ENCODE data around the gene CELSR1. TPM values are rescaled to one million over a fixed set of nuclear protein-coding genes. Genes with fewer than 3 reads are reported as not detected.

CELSR1 gene
- total RNA-seq, 2 donors from 2014 or later = 0.54 to 1.1 TPM

- ATAC-seq (no peak), DNase-seq (ENCODE audit: low spot score in 2 of 2) (no peak)
- H3K36me3 Mint-ChIP-seq = peaks cover 0 to 5% of the 10 kb centered on the region in 2 donors
- no peaks in the 10 kb centered on the region for H3K9me3 Mint-ChIP-seq
- peak overlapping the region in 1 of 2 donors; percentile 83 for H3K27ac Mint-ChIP-seq
These were observed 40.9 kb upstream of the CELSR1 start for GRCh38 chr22:46578251-46578823.

GRCh38 chr22:46577368-46578249, 40.2 kb upstream of the CELSR1 start:
- peak; percentile 40 to 42 for ATAC-seq
- no peak for DNase-seq (ENCODE audit: low spot score in 2 of 2)
- Mint-ChIP-seq H3K27ac (peak overlapping the region; percentile 83 to 93), H3K36me3 (peaks cover 0 to 5% of the 10 kb centered on the region in 2 donors), H3K9me3 (no peaks in the 10 kb centered on the region)

GRCh38 chr22:46576556-46577367, 39.3 kb upstream of the CELSR1 start:
- ATAC-seq (peak; percentile 58 to 85), DNase-seq (ENCODE audit: low spot score in 2 of 2) (peak in 1 of 2 donors; percentile 69)
- Mint-ChIP-seq H3K36me3 (peaks cover 5 to 6% of the 10 kb centered on the region in 2 donors), H3K9me3 (peaks cover 6% of the 10 kb centered on the region in 2 donors), H3K27ac (no peak overlapping the region)

- H3K9me3 Mint-ChIP-seq = peaks cover 6 to 13% of the 10 kb centered on the region in 2 donors
- DNase-seq (ENCODE audit: low spot score in 2 of 2) = no peak
- H3K36me3 Mint-ChIP-seq = peaks cover 10 to 13% of the 10 kb centered on the region in 2 donors
- peak overlapping the region; percentile 36 to 79 for H3K27ac Mint-ChIP-seq
- ATAC-seq = peak in 1 of 2 donors; percentile 4
These were observed 38.6 kb upstream of the CELSR1 start for GRCh38 chr22:46575911-46576555.

- ATAC-seq (no peak), DNase-seq (ENCODE audit: low spot score in 2 of 2) (no peak)
- H3K36me3 Mint-ChIP-seq = peaks cover 10 to 17% of the 10 kb centered on the region in 2 donors
- H3K27ac Mint-ChIP-seq = peak overlapping the region in 1 of 2 donors; percentile 36
- peaks cover 6 to 16% of the 10 kb centered on the region in 2 donors for H3K9me3 Mint-ChIP-seq
These were observed 37.8 kb upstream of the CELSR1 start for GRCh38 chr22:46574993-46575910.

GRCh38 chr22:46574438-46574992, 37.1 kb upstream of the CELSR1 start:
- Mint-ChIP-seq H3K27ac (no peak overlapping the region), H3K36me3 (peaks cover 10 to 17% of the 10 kb centered on the region in 2 donors), H3K9me3 (peaks cover 6 to 16% of the 10 kb centered on the region in 2 donors)
- ATAC-seq = no peak
- no peak for DNase-seq (ENCODE audit: low spot score in 2 of 2)

- DNase-seq (ENCODE audit: low spot score in 2 of 2) = no peak
- peaks cover 10 to 17% of the 10 kb centered on the region in 2 donors for H3K36me3 Mint-ChIP-seq
- ATAC-seq = no peak
- peaks cover 6 to 16% of the 10 kb centered on the region in 2 donors for H3K9me3 Mint-ChIP-seq
- no peak overlapping the region for H3K27ac Mint-ChIP-seq
These were observed 36.5 kb upstream of the CELSR1 start for GRCh38 chr22:46573781-46574437.

- Mint-ChIP-seq H3K36me3 (peaks cover 10 to 17% of the 10 kb centered on the region in 2 donors), H3K27ac (no peak overlapping the region), H3K9me3 (peaks cover 8 to 17% of the 10 kb centered on the region in 2 donors)
- no peak for ATAC-seq
- DNase-seq (ENCODE audit: low spot score in 2 of 2) = no peak
These were observed 35.7 kb upstream of the CELSR1 start for GRCh38 chr22:46572911-46573780.

GRCh38 chr22:46571642-46572250, 34.3 kb upstream of the CELSR1 start:
- Mint-ChIP-seq H3K27ac (no peak overlapping the region), H3K9me3 (peaks cover 12 to 26% of the 10 kb centered on the region in 2 donors), H3K36me3 (peaks cover 5 to 17% of the 10 kb centered on the region in 2 donors)
- no peak for DNase-seq (ENCODE audit: low spot score in 2 of 2)
- ATAC-seq = no peak

- H3K27ac Mint-ChIP-seq = no peak overlapping the region
- H3K9me3 Mint-ChIP-seq = peaks cover 12 to 26% of the 10 kb centered on the region in 2 donors
- H3K36me3 Mint-ChIP-seq = peaks cover 5 to 17% of the 10 kb centered on the region in 2 donors
- ATAC-seq (peak in 1 of 2 donors; percentile 17), DNase-seq (ENCODE audit: low spot score in 2 of 2) (no peak)
These were observed 32.7 kb upstream of the CELSR1 start for GRCh38 chr22:46569848-46570695.

- no peak for DNase-seq (ENCODE audit: low spot score in 2 of 2)
- H3K9me3 Mint-ChIP-seq = peaks cover 12 to 26% of the 10 kb centered on the region in 2 donors
- peak; percentile 34 to 35 for ATAC-seq
- no peak overlapping the region for H3K27ac Mint-ChIP-seq
- H3K36me3 Mint-ChIP-seq = peaks cover 5 to 17% of the 10 kb centered on the region in 2 donors
These were observed 31.8 kb upstream of the CELSR1 start for GRCh38 chr22:46569055-46569847.

Measured in activated naive CD4-positive, alpha-beta T cell treated with anti-CD3 and anti-CD28 coated beads, Interleukin-2, amount 50 U/mL, for 72 hours (primary cell).